Neuronal stem cell (in vitro differentiated cells): ENCODE results near the gene CALML5.
A peak's percentile ranks its signal among the peaks of the same experiment; 100 is the strongest.

ENCODE experiments used
- DNase-seq: peaks from one replicate; pipeline ENCODE4 v3.0.0-alpha.2; 2013; ENCODE audit warnings: low spot score
- H2AFZ ChIP-seq: one replicate; pipeline ENCODE4 v1.6.1; 2013; ENCODE audit warnings: mild to moderate bottlenecking, low read length, inconsistent platforms
- H2AK5ac ChIP-seq: 2 replicates; pipeline ENCODE4 v1.6.1; 2013; ENCODE audit warnings: low read depth, mild to moderate bottlenecking, inconsistent platforms, low read length, moderate library complexity, mixed read lengths
- H2BK120ac ChIP-seq: 2 replicates; pipeline ENCODE4 v1.6.1; 2013; ENCODE audit warnings: low read depth, mild to moderate bottlenecking, inconsistent platforms, low read length, moderate library complexity, mixed read lengths
- H2BK12ac ChIP-seq: one replicate; pipeline ENCODE4 v1.6.1; 2013; ENCODE audit warnings: low read length, inconsistent platforms
- H2BK15ac ChIP-seq: 2 replicates; pipeline ENCODE4 v1.6.1; 2013; ENCODE audit warnings: mild to moderate bottlenecking, low read length, inconsistent platforms, mixed read lengths
- H2BK5ac ChIP-seq: one replicate; pipeline ENCODE4 v1.6.1; 2013; ENCODE audit warnings: inconsistent platforms, mild to moderate bottlenecking, low read length, moderate library complexity
- H3K14ac ChIP-seq: one replicate; pipeline ENCODE4 v1.6.1; 2013; ENCODE audit warnings: low read length, inconsistent platforms
- H3K18ac ChIP-seq: 2 replicates; pipeline ENCODE4 v1.6.1; 2013; ENCODE audit warnings: low read length, inconsistent platforms
- H3K23ac ChIP-seq: 2 replicates; pipeline ENCODE4 v1.6.1; 2013; ENCODE audit warnings: low read depth, mild to moderate bottlenecking, mixed read lengths, low read length, inconsistent platforms; ENCODE audit not compliant: poor library complexity
- H3K27ac ChIP-seq: replicated peaks from 3 replicates; pipeline ENCODE4 v1.5.1; 2013; ENCODE audit warnings: low read length, inconsistent platforms
- H3K27me3 ChIP-seq, 3 experiments: 2 replicates each; pipeline ENCODE4 v1.6.1; 2013; ENCODE audit warnings: low read length in 3 of 3, mild to moderate bottlenecking in 2 of 3, inconsistent platforms in 1 of 3, low read depth in 1 of 3, mixed read lengths in 1 of 3, moderate library complexity in 1 of 3; ENCODE audit not compliant: control insufficient read depth in 3 of 3, insufficient read depth in 3 of 3
- H3K36me3 ChIP-seq, 2 donors: replicated peaks in 1 of 2; 2 replicates each; pipeline ENCODE4 v1.6.1; 2013; ENCODE audit warnings: low read length in 2 of 2; ENCODE audit not compliant: control insufficient read depth in 2 of 2, insufficient read depth in 2 of 2
- H3K4ac ChIP-seq: 2 replicates; pipeline ENCODE4 v1.6.1; 2013; ENCODE audit warnings: inconsistent platforms, mild to moderate bottlenecking, low read length, moderate library complexity
- H3K4me1 ChIP-seq, 2 donors: 1 replicate in 1 of 2; 2 replicates in 1 of 2; pipeline ENCODE4 v1.6.1; 2013; ENCODE audit warnings: low read length in 2 of 2, low read depth in 1 of 2; ENCODE audit not compliant: control insufficient read depth in 2 of 2, insufficient read depth in 1 of 2
- H3K4me2 ChIP-seq: one replicate; pipeline ENCODE4 v1.6.1; 2013; ENCODE audit warnings: mild to moderate bottlenecking, low read length, inconsistent platforms; ENCODE audit not compliant: insufficient read depth, poor library complexity, severe bottlenecking
- H3K4me3 ChIP-seq, 2 donors: 2 replicates each; pipeline ENCODE4 v1.5.1; 2013; ENCODE audit warnings: low read length in 2 of 2, mild to moderate bottlenecking in 2 of 2, inconsistent platforms in 1 of 2, moderate library complexity in 1 of 2
- H3K79me1 ChIP-seq: one replicate; pipeline ENCODE4 v1.6.1; 2013; ENCODE audit warnings: low read depth, mild to moderate bottlenecking, inconsistent platforms, low read length, moderate library complexity
- H3K9ac ChIP-seq: one replicate; pipeline ENCODE4 v1.6.1; 2013; ENCODE audit warnings: mild to moderate bottlenecking, low read depth, low read length, inconsistent platforms; ENCODE audit not compliant: poor library complexity
- H3K9me3 ChIP-seq, 2 donors: replicated peaks in 1 of 2; 2 replicates each; pipeline versions ENCODE3 to v1.6.1; 2013; ENCODE audit warnings: low read length in 2 of 2, mild to moderate bottlenecking in 2 of 2, inconsistent platforms in 1 of 2, low read depth in 1 of 2, mixed read lengths in 1 of 2, moderate library complexity in 1 of 2; ENCODE audit not compliant: control insufficient read depth in 2 of 2, insufficient read depth in 1 of 2
- H4K8ac ChIP-seq: one replicate; pipeline ENCODE4 v1.6.1; 2013; ENCODE audit warnings: low read depth, mild to moderate bottlenecking, inconsistent platforms, low read length, moderate library complexity
- H4K91ac ChIP-seq: one replicate; pipeline ENCODE4 v1.6.1; 2013; ENCODE audit warnings: low read length, low read depth, mild to moderate bottlenecking, inconsistent platforms; ENCODE audit not compliant: poor library complexity
- WGBS, 2 donors: extraction: QIAGEN DNeasy Blood & Tissue Kit; methylation state at CpG; one replicate each; pipeline ENCODE4 v1.1.7; 2013; ENCODE audit warnings: missing lambda C conversion rate in 2 of 2, mixed read lengths in 1 of 2; ENCODE audit not compliant: insufficient read length in 2 of 2, insufficient replicate concordance in 1 of 2; ENCODE audit errors: extremely low coverage in 2 of 2; 5-methylcytosine and 5-hydroxymethylcytosine counted together

CALML5 gene

DNA sequence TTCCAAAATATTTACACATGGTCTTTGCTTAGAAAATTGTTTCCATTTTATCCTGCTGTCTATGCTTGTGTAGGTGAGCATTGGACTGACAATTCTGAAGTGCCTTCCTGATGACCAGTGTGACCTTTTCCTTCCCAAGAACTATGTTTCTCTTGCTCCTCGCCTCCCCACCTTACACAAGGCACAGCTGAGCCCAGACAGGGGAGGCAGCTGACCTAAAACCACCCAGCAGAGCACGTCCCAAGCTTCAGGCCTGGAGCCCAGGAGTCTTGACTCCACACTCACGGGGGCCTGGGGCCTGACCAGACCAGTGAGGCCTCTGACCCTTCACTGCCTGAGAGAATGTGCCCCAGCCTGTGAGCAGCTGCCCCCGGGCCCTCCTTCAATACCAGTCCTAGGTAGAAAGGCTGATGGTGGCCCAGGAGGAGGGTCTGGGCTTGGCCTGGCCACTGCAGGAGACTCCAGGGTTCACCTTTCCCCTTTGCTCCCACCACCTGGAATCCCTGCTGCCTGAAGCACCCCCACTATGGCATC, 7.0 kb downstream of the CALML5 start:
- no peak overlapping the region for H3K14ac ChIP-seq
- H3K4me3 ChIP-seq: no peak overlapping the region
- H3K27me3 ChIP-seq: peaks cover 0 to 31% (median 0%) of the 10 kb centered on the region in 3 experiments
- no peak overlapping the region for H2BK5ac ChIP-seq
- no peak overlapping the region for H3K4ac ChIP-seq
- DNase-seq: no peak
- H3K79me1 ChIP-seq: no peaks in the 10 kb centered on the region
- no peaks in the 10 kb centered on the region for H3K36me3 ChIP-seq
- H3K9me3 ChIP-seq: peaks cover 0 to 9% of the 10 kb centered on the region in 2 donors
- no peak overlapping the region for H3K23ac ChIP-seq
- no peak overlapping the region for H3K27ac ChIP-seq
- no peak overlapping the region for H2BK15ac ChIP-seq
- H3K4me1 ChIP-seq: no peaks in the 10 kb centered on the region
- no peak overlapping the region for H3K9ac ChIP-seq
- no peak overlapping the region for H3K4me2 ChIP-seq
- no peak overlapping the region for H4K91ac ChIP-seq
- H2AFZ ChIP-seq: no peak overlapping the region
- H4K8ac ChIP-seq: no peak overlapping the region
- no CpG with 5 or more reads among the region's 4 CpGs for WGBS, 2 donors
- H2AK5ac ChIP-seq: no peak overlapping the region
- H2BK120ac ChIP-seq: no peak overlapping the region
- H3K18ac ChIP-seq: no peak overlapping the region
- H2BK12ac ChIP-seq: no peak overlapping the region

DNA sequence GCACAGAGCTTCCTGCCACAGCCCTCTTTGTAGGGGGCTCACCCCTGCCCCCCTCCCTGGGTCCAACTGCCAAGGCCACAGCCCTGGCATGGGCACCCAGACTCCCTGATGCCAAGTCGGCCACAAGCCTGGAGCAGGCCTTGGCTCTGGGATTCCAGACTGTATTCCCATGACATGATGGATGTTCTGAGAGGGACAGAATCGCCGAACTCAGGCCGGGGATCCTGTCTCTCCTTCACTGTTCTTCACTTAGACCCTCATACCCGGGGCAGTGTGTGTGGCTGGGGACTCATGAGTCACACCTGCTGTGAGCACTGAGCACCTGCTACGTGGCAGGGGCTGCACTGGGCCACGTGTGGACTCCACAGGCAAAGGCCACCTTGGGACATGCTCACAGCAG, 7.9 kb downstream of the CALML5 start:
- Histone ChIP-seq H3K27ac (no peak overlapping the region), H3K18ac (peak overlapping the region; percentile 45), H2AK5ac (peak overlapping the region; percentile 26), H4K91ac (no peak overlapping the region), H3K4me2 (no peak overlapping the region), H3K79me1 (no peaks in the 10 kb centered on the region), H3K23ac (no peak overlapping the region), H3K4me1 (peaks cover 0 to 3% of the 10 kb centered on the region in 2 donors), H4K8ac (no peak overlapping the region), H2BK120ac (no peak overlapping the region), H3K36me3 (no peaks in the 10 kb centered on the region), H3K9me3 (peaks cover 0 to 6% of the 10 kb centered on the region in 2 donors), H3K4ac (no peak overlapping the region), H2BK15ac (no peak overlapping the region), H3K9ac (no peak overlapping the region), H2BK5ac (no peak overlapping the region), H2BK12ac (peak overlapping the region; percentile 86), H3K27me3 (peaks cover 0 to 40% (median 0%) of the 10 kb centered on the region in 3 experiments), H3K14ac (no peak overlapping the region), H2AFZ (no peak overlapping the region), H3K4me3 (no peak overlapping the region)
- no CpG with 5 or more reads among the region's 7 CpGs for WGBS, 2 donors
- DNase-seq: no peak

DNA sequence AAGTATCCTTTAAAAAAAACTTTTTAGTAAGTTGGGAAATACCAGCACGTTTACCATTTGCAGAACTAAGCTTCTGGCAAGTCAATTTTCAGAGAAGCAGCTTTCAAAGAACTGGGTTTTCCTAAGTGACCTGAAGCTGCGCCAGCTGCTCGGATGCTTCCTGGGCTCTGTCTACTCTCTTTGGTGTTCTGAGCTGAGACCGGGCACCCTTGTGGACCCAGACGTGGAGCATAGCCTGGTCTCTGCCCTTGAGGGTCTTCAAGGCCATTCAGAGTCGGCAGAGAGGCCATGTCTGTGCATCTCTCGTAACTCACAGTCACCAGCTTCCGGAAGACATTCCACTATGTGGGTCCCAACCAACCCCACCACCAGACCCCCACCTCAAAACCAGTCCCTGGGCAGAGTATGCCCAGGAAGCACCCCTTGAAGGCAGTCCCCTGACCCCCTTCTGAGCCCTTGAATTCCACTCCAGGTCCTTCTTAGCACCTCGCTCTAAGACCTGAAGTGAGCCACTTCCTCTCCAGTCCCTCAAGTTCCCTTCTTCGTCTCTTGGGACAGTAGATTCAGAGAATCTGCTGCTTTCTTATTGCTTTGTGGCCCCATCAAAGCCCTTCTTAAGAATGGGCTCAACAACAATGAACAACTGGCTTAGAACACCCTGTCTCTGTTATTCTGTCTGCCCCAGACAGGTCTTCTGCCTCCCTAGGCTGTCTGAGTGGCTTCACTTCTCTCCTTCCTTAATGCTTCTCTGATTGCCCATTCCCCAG, 8.5 kb downstream of the CALML5 start:
- no CpG with 5 or more reads among the region's 10 CpGs for WGBS, 2 donors
- H3K27me3 ChIP-seq: peaks cover 0 to 46% (median 0%) of the 10 kb centered on the region in 3 experiments
- H2AFZ ChIP-seq: no peak overlapping the region
- no peak overlapping the region for H3K27ac ChIP-seq
- H3K4me1 ChIP-seq: peaks cover 0 to 8% of the 10 kb centered on the region in 2 donors
- no peak overlapping the region for H3K14ac ChIP-seq
- no peak overlapping the region for H2BK120ac ChIP-seq
- H3K4ac ChIP-seq: no peak overlapping the region
- H3K36me3 ChIP-seq: no peaks in the 10 kb centered on the region
- no peak for DNase-seq
- no peaks in the 10 kb centered on the region for H3K79me1 ChIP-seq
- no peak overlapping the region for H4K91ac ChIP-seq
- H3K9me3 ChIP-seq: peaks cover 0 to 6% of the 10 kb centered on the region in 2 donors
- no peak overlapping the region for H3K9ac ChIP-seq
- H2BK5ac ChIP-seq: no peak overlapping the region
- H3K4me3 ChIP-seq: no peak overlapping the region
- no peak overlapping the region for H3K23ac ChIP-seq
- no peak overlapping the region for H3K4me2 ChIP-seq
- H2BK15ac ChIP-seq: no peak overlapping the region
- no peak overlapping the region for H4K8ac ChIP-seq
- H2BK12ac ChIP-seq: no peak overlapping the region
- no peak overlapping the region for H3K18ac ChIP-seq
- no peak overlapping the region for H2AK5ac ChIP-seq

DNA sequence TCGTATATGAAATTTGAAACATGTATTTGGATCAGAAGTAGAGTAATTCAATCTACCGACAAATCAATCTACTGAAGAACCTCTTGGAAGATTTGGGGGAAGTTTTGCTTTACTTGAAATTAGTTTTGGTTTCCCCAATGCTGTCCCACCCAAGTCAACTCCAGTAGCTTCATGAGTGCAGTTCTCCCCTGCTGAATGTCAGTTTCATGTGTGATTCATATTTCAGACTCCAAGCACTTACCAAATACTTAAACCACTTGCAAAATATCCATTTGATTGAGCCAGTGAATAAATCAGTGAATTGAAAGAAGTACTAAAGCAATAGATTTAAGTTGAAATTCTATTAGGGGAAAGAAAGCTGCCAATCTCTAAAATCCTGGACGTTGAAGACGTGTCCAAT, 9.3 kb downstream of the CALML5 start:
- Histone ChIP-seq H2BK12ac (no peak overlapping the region), H3K9ac (no peak overlapping the region), H3K18ac (no peak overlapping the region), H3K4me1 (peaks cover 0 to 8% of the 10 kb centered on the region in 2 donors), H3K27ac (no peak overlapping the region), H3K27me3 (peaks cover 0 to 54% (median 0%) of the 10 kb centered on the region in 3 experiments), H3K36me3 (no peaks in the 10 kb centered on the region), H3K14ac (no peak overlapping the region), H2BK15ac (no peak overlapping the region), H3K79me1 (no peaks in the 10 kb centered on the region), H4K91ac (no peak overlapping the region), H3K4me2 (no peak overlapping the region), H2AFZ (no peak overlapping the region), H3K4ac (no peak overlapping the region), H3K9me3 (peaks cover 0 to 6% of the 10 kb centered on the region in 2 donors), H2AK5ac (no peak overlapping the region), H3K23ac (no peak overlapping the region), H2BK120ac (no peak overlapping the region), H4K8ac (no peak overlapping the region), H3K4me3 (no peak overlapping the region), H2BK5ac (no peak overlapping the region)
- DNase-seq: no peak
- no CpG with 5 or more reads among the region's 4 CpGs for WGBS, 2 donors
